ENCODE measurements around the gene RAB24.

GRCh38 chr5:177311392-177311722, 7.8 kb upstream of the RAB24 start:
- TF ChIP-seq CTCF (IDR thresholded peaks at IDR 0.05) = no peak
- TF ChIP-seq POLR2A (IDR thresholded peaks at IDR 0.05) = no peak
